CD1c-positive myeloid dendritic cell (primary cell): Measurements from ENCODE around the gene CTCFL.
A peak's percentile ranks its signal among the peaks of the same experiment; 100 is the strongest.
"Not testable (repeated sequence)": the region's sequence is repeated elsewhere in the genome, so short reads cannot be mapped to it uniquely, and the experiment has no call there.

Experiments
- DNase-seq: peaks from one replicate; pipeline ENCODE4 v3.0.0-alpha.2; 2016; ENCODE audit errors: extremely low spot score

CTCFL gene

DNA sequence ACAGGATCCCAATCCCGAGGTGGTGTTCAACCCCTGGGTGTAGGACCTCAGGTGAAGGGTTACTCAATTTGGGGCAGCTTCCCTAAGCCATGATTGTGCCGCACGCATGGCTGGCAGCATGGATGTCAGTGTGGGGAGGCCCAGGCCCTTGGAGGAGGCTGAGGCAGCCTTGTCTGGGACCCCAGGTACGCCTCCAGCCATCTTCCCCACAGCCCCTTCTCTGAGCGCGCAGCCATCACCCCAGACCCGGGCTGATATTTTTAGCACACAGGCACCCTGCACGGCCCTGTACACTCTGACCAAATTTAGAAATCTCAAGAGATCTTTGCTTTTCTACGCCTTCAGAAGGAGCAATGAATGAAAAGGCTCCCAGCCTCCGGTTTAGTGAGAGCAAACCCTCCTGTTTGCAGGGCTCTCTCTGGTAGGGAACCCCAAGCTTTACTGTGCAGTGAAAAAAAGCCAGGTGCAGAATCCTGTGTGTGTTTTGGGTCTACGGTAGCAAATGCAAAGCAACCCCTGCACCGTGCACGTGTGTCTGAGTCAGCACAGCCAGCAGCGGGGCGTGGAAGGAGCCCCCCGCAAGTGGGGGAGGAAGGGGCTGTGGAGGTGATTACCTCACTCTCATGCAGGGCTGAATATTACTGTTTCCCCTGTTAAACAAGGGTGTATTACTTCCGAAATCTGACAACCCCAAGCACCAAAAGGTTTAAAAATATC lies 44.3 kb downstream of the CTCFL start:
- DNase-seq: peak; percentile 22

DNA sequence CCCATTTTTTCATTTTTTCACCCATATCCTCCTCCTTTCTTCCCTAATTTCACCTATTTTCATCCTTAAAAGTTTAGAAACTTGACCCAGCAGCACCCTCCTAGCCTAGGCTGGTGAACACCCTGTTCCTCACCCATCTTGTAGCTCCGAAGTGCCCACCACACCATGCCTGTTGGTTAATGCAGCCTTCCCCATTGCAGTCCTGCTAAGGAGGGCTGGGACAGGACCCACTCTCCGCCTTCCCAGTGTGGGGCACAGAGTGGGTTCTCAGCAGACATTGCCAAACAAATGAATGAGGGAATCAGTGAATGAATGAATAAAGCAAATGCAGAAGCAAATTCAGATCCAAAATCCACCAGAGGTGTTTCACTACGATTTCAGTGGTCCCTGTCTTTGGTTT lies 45.7 kb downstream of the CTCFL start:
- DNase-seq: no peak

DNA sequence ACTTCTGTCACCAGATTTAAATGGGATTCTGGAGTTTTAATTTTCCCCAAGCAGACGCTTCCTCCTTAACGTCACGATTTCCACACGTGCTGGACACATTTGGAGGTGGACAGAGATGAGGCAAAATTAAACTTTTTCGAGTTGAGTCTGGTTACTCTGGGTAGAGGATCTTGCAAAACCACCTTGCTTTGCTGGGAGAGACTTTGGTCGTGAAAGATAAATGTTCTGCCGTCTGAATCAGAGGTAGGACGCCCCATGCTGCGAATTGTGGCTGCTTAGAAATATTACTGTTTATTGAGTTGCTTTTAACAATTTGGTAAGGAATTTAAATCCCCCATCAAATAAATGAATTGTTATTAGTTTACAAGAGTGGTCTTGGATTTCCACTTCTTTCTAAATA lies 46.8 kb downstream of the CTCFL start:
- DNase-seq: no peak

DNA sequence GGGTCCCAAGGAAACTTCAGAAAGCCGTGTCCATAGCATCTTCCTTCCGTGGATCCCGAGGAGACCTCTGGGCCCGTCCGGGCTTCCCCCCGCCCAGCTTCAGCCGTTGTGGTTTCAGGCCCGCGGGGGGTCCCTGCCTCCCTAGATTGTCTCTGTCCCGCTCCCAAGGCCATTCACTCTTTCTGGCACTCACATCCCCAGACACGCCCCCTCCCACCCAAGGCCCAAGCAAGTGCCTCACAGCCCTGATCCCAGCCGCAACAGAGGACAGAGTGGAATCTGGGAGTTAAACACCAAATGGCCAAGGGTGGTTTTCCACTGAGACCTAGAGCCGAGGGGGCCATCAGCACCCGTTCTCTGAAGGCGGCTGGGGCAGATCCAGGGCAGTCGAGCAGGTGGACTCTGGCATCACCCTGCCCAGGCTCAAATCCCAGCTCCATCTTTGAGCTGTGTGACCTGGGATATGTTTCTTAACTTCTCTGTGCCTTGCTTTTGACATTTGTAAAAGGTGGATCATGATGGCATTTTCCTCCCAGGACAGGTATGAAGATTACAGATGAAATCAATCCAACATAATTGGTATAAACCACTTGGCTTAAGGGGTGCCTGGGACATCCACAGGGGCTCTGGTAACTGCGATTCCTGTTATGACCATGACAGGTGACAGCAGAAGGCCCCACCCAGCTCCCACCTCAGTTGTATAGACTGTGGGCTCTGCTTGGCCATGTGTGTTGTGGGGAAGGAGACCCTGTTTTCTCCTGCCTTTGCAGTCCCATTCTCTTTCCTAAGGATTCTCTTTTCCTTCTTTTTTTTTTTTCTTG lies 48.1 kb downstream of the CTCFL start:
- DNase-seq: no peak

DNA sequence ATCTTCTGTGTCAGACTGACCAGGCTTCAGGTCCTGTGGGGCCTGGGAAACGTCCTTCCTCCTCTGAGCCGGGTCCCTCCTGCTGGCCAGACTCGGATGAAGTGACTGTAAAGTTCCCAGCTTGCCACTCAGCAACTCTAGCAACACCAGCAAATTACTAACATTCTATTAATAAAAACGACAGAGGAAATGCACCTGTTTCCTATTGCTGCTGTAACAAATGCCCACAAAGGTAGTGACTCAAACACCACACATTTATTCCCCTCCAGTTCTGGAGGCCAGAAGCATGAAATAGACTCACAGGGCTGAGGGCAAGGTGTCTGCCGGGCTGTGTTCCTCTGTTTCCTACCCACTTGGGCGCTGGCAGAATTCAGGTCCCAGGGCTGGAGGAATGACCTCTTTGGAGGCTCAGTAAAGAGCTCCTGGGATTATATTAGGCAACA lies 48.8 kb downstream of the CTCFL start:
- no peak for DNase-seq

DNA sequence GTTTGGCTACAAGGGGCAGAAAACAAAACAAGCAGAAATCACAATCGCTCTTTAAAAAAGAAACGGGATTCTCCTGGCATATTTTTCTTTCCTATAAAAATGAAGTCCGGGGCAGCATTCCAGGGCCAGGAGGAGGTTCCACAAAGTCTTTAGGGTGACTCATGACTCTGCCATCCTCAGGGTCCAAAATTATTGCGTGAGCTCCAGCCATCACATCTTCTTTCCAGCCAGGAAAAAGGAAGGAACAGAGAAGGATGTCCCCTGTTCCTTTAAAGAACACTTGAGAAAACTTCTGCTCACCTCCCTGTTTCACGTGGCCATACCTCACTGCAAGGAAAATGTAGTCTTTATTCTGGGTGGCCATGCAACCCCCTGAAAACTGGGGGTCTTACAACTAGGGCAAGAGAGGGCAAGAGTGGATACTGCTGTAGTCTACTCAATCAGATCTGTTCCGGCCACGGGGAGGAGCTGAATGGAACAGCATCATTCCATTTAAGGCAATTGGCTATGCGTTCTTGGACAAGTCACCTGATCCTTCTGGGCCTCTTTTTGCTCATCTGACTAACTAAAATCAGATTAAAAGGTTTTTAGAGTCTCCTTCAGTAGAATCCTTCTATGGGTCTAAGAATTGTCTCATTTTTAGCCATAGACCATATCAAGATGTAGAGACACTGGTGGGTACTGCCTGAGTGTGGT lies 49.4 kb downstream of the CTCFL start:
- no peak for DNase-seq

DNA sequence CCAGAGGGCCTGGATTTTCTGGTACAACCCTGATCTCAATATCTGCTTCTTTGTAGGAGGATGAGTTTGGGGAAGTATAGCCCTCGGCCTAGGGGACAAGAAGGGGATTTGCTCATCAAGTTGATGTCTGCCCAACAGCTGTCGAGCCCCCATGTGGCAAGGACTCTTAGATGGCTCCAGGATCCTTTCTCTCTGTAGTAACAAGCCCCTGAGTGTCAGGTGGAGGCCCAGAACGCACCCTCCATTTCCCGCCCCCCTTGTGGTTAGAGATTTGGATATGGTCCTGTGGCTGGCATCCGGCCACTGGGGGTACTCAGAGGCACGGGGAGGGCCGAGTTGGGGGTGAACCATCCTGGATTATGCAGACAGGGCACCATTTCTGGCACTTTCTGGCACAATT lies 50.1 kb downstream of the CTCFL start:
- DNase-seq: no peak

DNA sequence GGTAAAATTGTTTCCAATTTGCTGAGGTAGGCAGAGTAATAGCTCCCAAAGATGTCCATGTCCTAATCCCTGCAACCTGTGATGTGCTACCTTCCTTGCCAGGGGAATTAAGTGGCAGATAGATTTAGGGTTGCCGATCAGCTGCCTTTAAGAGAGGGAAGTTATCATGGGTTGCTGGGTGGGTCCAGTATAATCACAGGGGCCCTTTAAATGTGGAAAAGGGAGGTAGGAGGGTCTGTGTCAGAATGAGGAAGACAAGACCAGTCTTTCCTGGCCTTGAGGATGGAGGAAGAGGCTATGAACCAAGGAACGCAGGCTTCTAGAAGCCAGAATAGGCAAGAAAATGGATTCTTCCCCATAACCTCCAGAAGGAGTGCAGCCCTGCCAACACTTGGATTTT lies 50.7 kb downstream of the CTCFL start:
- DNase-seq: peak; percentile 25

DNA sequence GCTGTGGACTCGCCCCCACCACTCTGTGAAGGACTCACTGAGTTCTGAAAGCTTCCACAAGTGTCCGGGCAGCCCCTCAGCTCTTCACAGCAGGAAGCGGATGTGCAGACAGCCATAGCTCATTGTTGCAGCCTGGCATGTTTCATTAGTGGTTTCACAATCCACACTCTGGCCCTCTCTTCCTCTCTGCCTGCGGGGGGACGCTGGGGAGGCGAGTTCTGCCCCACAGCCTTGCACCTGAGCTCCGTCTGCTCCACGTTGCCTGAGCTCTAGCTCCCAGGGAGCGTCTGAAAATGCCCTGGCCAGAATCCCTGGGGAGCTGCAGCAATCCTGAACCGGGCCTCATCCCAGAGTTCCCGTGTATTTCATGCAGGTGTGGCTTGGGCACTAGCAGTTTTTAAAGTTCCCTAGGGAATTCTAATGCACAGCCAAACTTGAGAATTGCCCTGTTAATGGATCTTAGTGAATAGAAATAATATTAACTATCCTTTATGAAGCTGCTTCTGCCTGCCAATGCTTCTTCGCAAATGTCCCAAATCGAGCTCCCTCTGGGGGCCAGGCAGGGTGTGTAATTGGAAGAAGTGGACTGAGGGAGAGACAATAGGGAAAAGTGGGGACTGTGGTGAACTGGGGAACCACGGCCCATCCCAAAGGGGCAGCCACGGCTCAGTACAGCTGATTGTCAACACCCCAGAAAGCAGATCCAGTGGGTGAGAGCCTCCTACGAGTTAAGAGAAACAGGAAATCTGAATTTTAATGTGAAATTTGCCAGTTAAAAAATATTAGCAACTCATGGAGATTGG lies 51.5 kb downstream of the CTCFL start:
- DNase-seq: peak; percentile 65

DNA sequence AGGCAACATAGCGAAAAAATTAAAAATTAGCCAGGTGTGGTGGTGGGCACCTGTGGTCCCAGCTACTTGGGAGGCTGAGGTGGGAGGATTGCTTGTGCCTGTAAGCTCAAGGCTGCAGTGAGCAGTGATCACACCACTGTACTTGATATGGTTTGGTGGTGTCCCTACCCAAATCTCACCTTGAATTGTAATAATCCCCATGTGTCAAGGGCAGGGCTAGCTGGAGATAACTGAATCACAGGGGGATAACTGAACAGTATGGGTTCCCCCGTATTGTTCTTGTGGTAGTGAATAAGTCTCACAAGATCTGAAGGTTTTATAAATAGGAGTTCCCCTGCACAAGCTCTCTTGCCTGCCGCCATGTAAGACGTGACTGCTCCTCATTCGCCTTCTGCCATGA lies 52.5 kb downstream of the CTCFL start:
- not testable (repeated sequence) for DNase-seq

DNA sequence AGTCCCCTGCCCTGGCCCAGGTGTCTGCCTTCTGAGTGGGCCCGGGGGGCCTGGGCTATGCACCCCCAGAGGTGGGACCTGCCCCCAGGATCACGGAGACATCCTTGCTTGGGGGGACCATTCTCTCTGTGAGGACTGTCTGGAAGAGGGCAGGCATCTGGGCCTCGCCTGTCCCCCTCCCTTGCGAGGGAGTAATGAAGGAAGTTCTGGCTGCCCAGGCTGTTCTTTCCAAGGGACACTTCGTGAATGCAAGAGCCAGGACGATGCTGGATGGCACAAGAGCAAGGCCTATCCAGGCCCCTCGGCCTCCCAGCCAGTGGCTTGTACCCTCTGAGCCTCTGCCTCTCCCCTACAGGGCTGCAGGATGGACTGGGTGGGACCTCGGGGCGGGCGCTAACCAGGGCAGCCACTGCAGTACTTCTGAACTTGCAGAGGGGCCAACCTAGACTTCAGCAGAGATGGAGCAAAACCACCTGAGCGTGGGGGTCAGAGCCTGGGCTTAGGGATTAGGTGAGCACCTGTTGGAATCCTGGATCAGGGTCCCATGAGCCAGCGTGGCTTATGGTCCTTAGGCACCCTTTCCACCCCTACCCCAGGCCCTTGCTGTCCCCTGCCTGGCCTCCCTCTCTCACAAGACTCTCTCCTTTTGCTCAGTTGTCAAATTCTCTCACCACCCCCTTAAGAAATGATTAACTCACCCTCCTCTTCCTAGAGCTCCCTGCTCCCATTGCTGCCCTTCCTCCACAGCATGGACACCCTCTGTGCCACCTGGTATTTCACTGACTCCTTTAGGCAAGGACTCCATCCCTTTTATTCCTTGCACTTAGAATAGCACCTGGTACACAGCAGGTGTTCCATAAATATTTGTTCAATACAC lies 53.2 kb downstream of the CTCFL start:
- no peak for DNase-seq

DNA sequence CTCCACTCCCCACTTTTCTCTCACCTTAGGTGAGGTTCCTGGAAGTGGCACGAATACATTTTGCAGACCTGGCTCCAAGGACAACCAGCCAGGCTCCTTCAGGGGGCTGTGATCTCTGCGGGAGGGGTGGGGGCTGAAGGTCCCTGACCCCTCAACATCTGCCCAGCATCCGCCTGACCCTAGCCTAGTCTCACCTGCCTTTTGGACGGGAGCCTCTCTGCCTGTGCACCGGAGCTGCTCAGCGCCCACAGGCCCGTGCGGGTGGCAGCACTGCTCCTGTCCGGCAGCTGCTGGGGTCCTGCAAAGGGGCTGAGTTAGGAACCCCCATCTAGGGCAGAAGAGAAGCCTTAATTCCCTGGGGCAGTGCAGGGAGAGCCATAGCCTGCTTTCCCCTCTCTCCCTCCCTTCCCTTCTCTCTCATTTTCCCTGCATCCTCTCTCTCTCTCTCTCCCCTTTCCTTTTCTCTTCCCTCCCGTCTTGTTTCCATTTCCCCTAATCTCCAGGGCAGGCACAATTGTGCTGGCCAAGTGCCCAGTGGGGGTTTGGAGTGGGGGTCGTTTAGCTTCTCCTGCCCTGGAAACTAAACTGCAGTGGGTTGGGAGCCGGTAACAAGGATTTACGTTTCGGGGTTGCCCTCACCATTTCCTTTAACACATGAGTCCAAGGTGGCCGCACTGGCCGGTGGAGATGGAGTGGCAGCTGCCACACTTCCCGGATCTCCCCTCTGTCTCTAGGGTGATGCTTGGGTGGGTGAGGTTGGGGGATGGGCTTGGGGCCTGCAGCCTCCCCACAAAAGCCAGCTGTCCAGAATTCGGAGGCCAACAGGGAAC lies 54.1 kb downstream of the CTCFL start:
- DNase-seq: no peak

DNA sequence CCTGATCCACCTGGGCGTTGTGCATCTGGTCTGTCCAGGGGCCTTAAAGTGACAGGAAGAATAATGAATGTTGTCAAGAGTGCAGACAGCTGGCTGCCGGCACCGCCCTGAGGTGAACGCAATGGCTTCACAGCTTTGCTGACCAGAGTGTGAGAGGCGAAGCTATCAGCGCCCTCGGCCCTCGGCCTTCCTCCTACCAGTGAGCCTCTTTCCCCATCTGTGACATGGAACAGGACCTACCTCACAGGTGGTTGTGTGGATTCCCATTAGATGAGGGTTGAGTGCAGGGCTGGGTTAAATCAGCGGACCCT lies 54.8 kb downstream of the CTCFL start:
- DNase-seq: no peak

DNA sequence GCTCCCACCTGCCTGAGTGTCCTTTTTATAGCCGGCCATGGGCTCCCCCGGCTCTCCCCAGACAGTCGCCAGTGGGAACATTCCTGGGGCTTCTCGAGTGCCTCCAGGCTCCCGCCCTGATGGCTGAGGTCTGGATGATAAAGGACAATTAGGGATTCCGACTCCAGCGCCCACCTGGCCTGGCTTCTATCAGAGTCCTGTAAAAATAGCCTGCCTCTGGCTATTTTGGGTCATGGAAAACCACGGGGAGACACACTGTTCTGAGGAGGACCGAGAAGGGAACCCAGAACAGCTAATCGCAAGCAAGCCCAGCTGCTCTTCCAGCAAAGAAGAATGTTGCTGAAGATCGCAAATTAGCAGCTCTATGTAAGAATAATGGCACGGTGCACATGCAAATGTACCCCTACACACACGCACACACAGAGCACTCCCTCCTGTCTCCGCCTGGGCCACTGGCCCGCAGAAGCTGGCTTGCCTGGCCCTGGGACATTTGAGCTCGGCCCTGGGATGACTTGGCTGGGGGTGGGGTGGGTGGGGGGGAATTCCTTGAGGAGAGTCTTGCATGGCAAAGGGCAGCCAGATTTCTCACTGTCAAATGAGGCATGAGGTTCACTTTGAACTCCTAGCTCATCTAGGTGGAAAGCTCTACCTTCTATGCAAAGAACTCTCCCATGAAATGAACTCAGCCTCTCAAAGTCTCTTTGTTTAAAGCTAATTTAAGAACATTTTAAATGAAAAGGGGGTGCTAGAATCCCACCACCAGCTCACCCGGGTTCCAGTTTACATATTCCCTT lies 55.3 kb downstream of the CTCFL start:
- no peak for DNase-seq

DNA sequence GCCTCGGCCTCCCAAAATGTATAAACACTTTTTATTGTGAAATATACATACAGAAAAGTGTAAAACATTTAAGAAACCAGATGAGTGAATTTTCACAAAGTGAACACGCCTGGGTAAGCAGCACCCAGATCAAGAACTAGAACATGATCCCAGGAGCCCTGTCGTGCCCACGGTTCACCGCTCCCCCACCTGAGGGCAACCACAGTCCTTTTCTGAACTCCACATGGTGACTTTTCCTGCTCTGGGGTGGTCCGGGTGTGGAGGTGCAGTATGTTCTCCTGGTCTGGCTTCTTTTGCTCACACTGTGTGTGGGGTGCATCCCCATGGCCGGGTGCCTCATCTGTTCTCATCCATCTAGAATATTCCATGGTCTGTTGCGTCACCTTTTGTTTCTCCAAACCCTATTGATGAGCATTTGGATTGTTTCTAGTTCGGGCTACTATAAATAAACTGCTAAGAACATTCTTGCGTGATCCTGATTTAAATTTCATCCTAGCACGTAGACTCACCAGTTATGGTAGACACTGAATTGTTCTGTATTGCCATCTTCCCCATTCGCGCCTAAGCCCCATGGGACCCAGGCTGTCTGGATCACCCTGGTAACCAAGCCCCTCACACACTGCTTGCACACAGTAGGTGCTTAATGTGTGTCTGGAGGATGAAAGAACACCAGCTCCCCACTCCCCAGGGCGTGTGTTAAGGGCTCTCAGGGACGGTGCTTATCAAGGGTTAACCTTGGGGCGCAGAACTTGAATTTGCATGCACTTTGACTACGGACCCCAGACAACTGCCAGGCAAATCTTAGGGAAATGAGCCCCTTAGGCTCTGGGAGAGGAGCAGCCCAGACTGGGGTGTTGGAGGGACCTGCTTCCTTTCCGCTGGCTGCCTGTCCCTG lies 56.2 kb downstream of the CTCFL start:
- no peak for DNase-seq

DNA sequence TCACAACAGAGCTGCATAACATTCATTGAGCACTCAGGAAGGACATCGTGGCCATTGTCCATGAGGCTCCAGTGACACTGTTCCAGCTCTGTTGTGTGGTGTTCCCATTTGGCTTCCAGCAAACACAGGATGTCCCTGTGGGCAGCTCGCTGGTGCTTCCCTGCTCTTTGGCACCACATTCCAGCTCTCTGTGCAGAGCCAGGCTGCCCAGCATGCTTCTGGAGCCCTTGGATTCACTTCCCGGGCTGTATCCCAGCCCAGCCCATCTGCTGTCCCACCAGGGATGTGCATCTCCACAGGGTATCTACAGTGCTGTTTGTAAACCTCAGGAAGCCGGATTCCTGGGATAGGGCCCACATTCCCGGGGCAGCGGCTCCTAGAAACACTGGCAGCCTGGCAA lies 57.2 kb downstream of the CTCFL start:
- DNase-seq: no peak

DNA sequence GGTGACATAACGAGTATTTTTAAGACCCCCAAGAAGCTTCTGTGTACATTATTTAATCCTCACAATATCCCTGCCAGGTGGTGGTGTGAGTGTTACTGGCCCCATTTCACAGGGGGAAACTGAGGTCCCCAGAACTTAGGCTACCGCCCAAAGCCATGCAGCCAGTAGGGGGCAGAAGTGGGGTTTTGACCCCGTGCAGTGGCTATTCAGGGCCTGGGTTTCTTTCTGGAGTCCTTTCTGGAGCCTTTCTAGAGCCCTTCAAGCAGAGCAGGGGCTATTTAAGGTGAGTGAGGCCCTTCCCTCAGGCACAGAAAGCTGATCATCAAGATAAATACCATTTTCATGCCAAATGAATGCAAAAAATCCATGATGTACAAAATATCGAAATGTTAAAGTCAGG lies 59.0 kb downstream of the CTCFL start:
- no peak for DNase-seq

DNA sequence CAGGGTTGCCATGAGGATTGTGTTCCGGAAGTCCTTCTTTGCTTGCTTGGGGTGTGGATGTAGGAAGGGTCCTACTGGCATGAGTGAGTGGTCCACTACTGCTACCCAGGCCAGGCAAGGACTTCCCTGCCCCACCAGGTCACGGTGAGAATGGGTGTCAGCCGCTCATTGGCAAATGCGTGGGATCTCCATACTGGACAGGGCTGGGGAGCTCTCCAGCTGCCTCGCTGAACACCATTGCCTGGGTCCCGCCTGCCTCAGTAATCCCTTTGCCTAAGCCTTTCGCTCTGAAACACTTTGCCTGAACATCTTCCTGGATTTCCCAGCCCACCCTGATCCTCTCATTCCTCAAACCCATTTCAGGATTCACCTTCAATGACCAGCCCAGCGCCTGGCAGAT lies 59.5 kb downstream of the CTCFL start:
- no peak for DNase-seq
